Hematopoietic multipotent progenitor cell treated with erythropoietin and hydrocortisone succinate and interleukin-3 and kit ligand, for 4 days (in vitro differentiated cells): ENCODE measurements around the gene VDAC1.

Experiments
- DNase-seq: peaks from one replicate; pipeline ENCODE4 v3.0.0-alpha.2; 2015

The VDAC1 gene

DNA sequence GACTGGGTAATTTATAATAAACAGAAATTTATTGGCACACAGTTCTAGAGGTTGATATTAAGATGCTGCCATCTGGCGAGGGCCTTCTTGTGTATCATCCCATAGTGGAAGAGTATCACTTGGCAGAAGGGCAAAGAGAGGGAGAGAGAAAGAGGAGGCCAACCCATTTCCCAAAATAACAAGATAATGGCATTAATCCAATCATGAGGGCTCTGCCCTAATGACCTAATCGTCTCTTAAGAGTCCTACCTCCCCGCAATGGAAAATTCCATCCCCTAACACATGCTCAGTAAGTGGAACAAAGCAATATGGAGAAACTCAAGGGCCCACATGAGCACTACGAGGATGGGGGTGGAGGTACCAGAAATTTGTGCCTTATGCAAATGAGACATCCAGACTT, 17.6 kb upstream of the VDAC1 start:
- DNase-seq: no peak

DNA sequence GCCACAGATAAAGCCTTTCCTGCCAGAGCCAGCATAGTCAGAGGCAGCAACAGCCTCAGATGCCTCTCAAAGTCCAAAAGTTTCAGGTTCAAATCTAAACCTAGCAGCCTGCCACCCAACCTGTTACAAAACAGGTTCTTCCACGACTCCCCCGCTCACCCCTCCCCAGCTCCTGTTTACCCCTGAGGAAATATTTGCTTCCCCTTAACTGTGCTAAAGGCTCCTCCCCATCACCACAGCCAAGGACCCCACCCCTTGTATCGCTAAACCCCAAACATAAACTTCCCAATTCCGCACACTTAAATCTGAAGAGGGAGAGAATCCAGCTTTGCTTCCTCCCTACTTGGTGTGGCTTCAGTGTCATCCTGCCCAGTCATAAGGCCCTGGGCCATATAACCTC, 15.4 kb upstream of the VDAC1 start:
- DNase-seq: no peak

DNA sequence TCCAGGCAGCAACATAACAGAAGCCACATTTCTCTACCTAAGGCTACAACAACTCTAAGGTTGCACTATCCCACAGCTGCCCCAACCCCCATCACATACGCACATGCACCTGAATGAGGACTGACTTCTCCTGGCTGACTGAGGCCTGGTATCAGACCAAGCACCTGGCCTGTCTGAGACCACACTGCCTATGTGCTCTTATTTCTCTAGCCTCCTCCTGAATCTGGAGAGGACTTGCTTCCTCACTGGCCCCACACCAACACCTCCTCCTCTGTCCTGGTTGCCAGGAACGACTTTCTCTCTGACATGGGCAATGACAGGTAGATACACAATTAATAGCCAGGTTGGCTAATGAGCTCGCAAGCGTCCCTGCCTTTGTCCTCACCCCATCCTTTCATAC, 14.9 kb upstream of the VDAC1 start:
- no peak for DNase-seq

DNA sequence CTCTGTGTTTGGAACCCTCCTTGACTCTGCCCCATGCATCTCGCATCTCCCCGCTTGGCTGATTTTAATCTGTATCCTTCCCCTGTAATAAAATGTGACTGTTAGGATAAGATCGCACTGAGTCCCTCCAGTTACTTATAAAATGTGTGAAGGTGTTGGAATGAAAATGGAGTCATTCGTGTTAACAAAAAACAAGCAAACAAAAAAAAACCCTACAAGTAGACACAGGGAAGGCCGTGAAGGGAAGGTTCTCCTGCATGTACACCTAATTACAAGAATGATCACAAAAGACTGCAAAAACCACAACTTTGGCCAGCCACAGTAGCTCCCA, 14.2 kb upstream of the VDAC1 start:
- no peak for DNase-seq

DNA sequence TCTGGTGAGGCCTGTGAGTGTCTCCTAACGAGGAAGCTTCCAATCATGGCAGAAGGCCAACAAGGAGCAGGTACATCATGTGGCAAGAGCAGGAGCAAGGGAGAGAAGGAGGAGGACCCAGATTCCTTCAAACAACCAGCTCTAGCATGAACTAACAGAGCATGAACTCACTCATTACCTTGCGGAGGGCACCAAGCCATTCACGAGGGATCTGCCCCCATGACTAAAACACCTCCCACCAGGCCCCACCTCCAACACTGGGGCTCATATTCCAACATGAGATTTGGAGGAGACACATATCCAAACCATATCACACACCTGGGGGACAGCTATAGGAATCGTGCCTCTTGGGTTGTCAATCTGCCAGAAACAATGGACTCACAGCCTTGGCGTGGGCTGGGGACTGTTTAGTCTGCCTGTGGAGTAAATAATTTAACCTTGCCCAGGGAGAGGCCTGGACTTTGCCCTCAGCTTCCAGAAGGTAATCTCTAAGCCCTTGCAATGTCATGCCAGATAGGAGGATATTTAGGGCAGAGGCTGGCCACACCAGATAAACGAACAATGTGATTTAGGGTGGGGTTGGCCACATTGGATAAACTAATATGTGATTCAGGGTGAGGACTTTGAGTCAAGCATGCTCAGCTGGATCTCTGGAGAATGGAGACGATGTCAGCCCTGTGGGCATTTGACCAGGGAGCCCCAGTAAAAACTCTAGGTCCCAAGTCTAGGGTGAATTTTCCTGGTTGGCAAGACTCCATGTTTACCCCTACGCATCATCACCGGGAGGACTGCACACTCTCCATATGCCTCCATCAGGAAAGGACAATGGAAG, 13.6 kb upstream of the VDAC1 start:
- peak; percentile 88 for DNase-seq

DNA sequence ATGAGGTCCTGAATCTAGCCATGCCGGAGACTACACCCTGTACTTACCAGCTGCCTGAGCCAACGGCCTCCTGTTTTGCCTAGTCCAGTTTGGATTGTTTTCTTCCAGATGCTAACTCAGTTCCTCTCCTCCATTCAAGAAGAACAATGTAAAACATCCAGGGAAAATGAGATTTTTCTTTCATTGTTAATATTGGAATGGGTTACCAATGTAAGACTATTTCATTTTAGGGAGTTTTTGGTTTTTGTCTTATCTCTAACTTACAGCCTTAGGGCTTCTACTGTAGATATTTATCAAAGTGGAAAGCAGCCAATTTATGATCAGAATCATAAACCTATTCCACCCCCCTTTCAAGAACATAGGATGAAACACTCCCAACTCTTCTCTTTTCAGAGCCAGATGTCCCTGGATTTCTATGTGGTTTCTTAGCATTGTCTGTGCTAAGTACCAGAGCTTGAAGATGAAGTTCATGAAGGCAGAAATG, 3.5 kb upstream of the VDAC1 start:
- DNase-seq: no peak

DNA sequence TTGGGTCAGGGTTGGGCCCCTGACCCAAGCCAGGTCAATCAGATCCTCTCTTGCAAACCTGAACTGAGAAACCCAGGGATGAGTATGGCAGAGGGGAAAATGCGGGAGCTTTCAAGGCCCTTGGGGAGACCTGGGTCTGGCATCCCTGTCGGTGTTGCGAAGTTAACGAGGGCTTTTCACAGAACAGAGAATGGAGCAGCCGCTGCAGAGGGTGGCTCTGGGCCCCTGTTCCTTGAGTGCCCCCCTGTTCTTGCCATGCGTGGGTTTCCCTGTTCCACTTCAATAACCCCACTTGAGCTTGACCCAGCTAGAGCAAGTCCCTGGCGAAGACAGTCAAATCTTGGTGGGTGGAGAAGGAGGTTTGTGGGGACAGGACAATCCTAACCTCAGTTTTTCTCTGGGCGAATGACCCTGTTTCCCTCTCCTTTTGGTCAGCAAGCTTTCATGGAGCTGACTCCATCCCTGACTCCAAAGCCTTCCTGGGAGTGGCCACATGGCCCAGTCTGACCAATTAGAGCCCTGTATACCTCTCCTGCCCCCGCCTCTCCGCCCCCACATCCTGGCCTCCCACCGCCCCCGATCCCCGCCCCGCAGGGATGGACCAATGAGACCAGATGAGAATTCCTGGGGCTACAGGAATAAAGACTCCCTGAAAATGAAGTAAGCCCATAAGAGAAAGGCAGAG, 2.9 kb upstream of the VDAC1 start:
- no peak for DNase-seq

DNA sequence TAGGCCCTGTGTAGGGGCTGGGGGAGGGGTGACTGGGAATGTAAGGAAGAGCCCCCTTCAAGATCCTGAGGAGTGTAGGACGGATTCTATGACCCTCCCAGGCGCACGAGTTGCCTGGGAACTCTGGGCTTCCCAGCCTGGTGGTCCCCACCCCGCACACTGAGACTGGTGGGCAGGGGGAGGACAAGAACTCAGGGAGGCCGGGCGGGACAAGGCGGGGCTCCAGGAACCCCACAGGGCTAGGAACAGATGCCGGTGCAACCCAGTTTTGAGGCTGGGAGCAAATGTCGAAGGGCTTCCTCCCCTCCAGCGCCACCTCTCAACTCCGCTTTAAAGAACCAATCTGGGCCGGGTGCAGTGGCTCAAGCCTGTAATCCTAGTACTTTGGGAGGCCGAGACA, 1.3 kb upstream of the VDAC1 start:
- DNase-seq: no peak

DNA sequence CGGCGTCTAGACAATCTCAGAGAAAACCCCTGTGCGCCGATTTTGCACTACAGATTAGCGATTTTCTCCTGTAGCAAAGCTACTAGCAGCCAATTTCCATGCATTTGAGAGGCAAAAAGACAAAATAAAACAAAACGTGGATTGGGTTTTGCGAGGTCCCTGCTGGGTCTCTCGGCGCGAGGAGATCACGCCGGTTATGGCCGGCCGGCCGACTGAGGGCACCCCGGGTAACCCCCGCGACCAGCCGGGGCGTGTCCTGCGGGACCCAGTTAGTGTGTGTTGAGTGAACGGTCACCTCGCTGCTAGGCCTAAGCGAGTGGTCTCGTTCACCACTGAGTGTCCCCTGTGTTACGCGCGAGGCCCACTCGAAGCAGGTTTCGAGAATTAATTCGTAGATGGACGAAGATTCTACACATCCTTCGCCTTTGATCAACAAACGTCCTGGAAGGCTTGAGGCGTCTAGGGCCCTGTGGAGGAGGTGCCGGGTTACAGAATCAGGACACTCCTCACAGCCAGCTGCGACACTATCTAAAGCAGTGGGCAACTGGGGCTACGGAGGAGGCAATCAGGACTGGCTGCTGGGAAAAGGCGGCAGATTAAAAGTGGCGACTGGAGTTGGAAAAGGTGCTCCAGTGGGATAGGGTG, 764 bp upstream of the VDAC1 start:
- peak; percentile 18 for DNase-seq

DNA sequence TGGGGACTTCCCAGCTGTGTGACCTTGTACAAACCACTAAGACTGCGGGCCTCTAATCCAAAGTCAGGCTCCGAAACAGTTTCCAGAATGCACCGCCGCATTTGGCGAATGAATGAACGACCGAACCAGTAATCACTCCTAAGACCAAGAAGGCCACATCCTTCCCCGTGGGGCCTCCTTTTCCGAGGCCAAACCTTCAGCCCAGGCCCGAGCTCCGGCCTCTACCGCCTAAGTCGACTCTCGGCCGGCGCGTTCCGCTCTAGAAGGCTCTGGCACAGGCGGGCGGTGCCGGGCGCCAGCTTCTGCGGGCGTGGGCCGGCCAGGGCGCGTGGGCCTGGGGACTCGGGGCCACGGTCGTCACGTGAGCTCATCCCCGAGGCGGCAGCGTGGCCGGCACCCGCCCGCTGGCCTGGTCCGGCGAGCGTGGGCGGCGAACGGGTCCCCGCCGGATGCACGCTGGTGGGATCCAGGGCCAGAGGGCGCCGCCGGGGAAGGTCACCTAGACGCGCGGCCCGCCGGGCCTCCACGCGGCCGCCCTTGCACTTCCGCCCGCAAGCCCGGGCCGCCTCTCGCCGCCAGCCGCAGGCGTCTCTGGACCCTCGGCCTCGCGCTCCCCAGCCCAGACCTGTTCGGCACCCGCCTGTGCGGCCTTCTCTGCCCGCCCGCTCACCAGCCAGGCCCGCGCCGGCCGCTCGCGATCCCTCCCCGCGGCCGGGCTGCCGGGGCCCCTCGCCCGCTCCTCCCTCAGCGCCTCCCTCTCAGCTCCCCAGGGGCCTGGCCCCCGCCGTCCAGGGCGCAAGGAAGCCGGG, 754 bp downstream of the VDAC1 start:
- peak; percentile 67 for DNase-seq

DNA sequence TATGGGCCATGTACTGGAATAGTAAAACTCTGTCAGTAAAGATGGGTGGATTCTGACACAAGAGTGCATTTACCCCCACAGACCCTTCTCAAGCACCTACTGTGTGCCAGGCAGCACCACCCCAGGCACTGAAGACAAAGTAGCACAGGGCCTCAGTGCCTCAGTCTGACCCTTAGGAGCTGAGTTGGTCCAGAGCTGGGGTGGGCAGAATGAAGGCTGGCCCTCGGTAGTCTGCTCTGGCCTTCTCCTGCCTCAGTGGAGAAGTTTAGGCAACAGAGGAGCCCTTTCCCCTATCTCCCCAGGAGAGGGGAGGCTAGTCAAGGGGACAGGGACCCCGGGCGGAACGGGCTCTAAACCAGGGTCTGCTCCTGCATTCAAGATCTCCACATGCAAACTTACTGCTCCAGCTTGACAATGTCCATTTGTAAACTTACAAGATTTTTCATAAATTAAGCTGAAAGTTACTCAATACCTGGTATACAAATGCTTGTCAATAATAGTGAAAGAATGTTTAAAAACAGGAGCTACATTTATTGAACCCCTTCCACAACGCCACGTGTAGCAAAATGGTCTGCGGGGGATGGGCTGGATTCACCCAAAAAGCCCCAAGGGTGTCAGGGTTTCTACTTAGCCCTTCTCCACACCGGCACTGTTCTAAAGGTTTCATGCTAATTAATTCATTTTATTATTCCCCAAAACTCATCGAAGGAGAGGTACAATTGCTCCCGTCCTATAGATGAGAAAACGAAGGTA, 1.5 kb downstream of the VDAC1 start:
- peak; percentile 62 for DNase-seq

DNA sequence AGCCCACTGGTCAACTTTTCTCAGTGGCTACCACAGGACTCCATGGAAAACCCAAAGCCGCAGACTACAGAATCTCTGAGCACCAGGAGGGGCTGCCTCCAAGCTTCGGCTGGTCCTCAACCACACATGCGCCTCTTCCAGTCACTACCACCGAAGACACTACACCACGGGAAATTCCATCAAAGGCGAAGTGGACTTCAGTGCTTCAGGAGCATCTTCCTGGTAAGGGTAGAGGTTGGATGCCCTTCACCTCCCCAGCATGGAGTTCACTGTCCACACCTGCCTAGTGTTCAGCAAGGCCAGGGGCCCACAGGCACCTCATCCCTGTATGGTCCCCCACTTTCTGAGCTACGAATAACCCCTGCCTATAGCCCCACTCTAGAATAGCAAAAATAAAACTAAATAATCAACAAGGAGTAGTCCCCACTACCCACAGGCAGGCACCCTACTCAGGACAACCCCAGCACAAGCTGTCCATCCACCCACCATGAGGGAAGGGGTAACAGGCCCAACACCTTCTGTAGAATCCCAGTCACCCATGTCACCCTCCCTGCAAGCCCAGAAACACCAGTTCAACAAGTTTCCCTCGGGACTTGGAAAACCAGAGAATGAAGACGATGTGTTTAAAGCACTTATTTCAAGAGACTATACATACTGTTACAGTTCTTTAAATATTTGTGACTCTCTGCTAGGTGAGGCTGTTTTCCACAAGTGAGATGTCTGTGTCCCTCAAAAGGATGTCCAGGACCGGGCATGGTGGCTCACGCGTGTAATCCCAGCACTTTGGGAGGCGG, 2.6 kb downstream of the VDAC1 start:
- DNase-seq: no peak

DNA sequence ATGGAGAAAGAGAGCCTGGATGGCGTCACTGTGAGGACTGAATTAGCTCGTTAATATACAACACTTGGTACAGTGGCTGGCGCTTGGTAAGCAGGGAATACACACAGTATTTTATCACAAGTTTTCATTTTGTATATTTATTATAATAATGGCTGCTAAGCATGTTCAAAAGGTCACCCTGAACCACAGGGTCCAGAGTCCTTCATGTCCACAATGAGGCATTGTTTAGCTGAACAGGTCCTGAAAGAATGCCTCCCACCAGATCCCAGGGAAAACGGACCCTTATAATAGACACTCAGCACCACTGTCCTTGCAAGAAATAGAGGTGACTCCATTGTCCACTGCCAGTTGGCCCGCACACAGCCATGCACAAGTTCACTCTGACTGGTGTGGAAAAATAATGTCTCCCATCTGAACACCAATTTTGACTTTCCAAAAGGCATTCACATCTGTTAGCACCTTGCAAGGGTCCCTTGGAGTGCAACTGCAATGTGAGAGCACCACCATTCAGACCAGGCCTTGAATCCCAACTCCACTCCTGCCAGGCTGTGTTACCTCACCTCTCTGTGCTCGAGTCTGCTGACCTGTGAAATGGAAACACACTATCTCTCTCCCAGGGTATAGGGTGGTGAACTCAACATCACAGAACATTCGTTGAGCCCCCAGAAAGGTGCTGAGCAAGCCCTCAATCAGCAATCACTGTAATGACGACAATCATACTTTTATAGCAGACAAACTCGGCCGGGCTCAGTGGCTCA, 3.9 kb downstream of the VDAC1 start:
- no peak for DNase-seq

DNA sequence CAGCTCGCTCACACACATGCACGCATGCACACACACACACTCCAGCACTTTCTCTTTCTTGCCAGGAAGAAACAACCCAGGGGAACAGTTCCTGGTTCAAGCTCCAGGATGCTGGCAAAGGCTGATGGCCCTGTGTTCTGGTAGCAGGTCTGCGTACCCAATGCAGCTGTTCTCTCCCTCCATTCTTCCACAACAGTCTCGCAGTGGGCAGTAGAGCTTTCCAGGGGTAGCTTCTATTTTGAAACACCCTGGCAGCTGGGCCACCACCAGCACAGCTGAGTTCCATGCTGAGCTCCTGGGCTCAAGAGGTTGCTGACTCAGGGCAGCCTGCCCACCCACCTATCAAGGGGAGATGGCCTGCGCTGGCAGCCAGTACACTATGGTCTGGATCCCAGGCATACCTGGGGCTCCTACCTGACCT, 4.7 kb downstream of the VDAC1 start:
- no peak for DNase-seq

DNA sequence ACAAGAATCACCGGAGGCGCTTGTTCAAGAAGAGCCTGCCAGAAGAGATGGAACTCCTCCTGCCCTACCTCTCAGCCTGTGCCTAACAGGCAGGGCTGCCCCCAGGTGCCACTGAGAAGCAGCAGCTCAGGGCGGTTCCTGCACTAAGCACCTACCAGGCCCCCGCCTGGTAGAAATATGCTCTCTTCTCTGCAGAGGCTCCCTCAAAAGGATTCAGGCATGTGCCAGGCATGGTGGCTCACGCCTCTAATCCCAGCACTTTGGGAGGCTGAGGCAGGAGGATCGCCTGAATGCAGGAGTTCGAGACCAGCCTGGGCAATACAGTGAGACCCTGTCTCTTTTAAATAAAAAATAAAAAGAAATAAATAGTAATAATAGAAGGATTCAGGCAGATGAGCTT, 6.0 kb downstream of the VDAC1 start:
- DNase-seq: no peak

DNA sequence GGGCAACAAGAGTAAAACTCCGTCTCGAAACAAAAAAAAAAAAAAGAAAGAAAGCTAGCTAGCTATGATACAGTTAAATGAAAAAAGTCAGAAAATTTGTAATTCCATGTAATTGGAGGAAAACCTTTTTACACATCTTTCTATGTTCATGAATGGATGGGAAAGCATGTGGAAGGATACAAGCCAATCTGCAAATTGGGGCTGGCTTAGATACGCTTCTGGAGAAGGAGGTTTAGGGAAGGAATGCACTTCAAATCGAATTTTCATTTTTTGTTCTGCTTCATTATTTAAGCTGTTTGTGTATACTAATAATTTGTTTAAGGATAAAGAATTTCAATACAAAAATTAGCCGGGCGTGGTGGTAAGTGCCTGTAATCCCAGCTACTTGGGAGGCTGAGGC, 6.7 kb downstream of the VDAC1 start:
- no peak for DNase-seq

DNA sequence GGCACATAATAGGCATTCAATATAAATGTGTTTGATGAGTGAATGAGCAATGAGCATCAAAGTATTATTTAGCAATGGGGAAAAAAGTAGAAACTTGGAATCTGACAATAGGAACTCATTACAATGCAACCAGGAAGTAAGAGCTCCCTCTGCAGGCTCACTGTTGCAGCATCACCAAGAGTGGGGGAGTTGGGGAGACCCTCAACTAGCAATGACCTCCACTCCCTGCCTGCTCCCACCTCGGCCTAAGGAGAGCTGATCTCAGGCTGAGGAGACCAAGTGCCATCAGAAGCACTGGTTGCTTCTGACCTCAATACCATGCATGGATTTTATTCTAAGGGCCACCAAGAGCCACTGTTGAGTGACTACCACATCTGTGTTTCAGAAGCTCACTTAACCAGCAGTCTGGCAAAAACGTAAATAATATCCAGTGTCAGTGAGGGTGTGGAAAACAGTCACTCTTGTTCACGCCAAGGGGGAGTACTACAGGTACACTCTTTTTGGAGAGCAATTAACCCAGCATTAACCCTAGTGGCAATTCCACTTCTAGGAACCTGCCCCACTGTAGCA, 8.0 kb downstream of the VDAC1 start:
- DNase-seq: peak; percentile 42

DNA sequence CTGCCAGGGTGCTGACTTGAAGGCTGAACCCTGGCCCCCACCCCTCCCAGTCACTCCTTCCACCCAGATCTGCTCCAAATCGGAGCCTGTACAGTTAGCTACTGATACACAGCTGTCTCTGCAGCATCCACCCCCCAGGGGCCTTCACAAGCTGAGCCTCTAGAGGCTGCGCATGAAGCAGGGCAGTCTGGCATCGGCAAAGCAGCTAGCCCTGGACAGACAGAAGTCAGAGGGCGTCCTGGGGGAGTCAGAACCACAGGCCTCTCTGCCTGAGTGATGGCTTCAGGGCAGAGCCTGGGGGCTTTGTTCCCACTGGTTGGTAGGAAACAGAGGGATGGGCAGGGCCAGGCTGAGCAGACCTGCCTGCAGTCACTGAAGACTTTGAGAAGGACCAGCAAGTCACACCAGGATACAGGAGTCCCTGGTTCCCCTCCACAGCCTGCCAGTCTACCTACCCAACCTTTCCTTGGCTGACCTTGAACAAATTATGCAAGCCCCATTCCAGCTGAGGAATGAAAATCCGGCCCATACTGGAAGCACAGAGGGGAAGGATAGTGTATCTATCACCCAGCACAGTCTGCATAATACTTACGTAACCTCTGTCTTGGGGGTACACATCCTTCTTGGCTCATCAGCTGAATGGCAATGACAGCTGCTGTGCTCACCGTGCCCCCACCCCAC, 8.8 kb downstream of the VDAC1 start:
- DNase-seq: no peak

DNA sequence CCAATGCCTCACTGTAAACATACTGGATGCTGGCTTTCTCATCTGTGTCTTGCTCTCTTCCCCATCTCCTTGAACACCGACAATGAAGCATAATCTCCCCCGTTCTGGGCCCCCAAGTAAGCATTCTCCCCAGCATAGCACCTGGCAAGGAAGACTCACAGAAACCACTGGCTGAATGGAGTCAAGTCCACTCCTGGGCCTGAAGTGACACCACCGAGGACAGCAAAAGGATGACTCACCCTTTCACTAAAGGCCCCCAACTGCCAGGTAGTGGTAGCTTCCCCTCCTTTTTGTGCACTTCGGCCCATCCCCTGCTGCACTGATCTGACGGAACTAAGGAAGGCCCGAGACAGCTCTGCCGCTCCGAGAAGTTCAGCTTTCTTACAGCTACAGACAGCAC, 9.4 kb downstream of the VDAC1 start:
- DNase-seq: no peak

DNA sequence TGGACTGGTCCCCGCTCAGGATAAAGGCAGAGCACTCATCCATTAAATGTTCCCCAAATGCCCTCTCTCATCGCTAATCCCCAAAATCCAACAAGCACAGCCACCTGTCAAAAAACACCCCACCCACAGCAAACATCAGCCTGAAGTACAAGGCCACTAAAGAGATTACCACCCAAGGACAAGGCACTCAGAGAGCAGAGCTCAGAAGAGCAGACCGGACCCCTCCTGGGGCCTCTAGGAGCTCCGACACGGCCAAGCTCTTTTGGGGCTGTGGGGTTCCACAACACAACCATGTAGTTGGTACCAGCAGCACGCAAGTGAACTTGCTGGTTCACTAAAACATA, 9.8 kb downstream of the VDAC1 start:
- no peak for DNase-seq
